ENCODE results near the gene FAM53A.
A peak's percentile ranks its signal among the peaks of the same experiment; 100 is the strongest.

The FAM53A gene

GRCh38 chr4:1630266-1630665, 53.8 kb downstream of the FAM53A start:
- intact Hi-C loops (cut with DNase I), result no loop called here
- DNase-seq, result no peak

- DNase-seq, result no peak
- intact Hi-C loops (cut with DNase I), result loop anchor here (5.0 kb wide), 1 partner anchor 272 kb away; no protein-coding TSS in a partner anchor
These were observed 54.4 kb downstream of the FAM53A start for GRCh38 chr4:1629699-1630083.

- DNase-seq, result peak; percentile 23 to 89 (median 72)
- intact Hi-C loops (cut with DNase I), result loop anchor here (5.0 kb wide), 1 partner anchor 272 kb away; no protein-coding TSS in a partner anchor
These were observed 55.0 kb downstream of the FAM53A start for GRCh38 chr4:1628892-1629698.

- intact Hi-C loops (cut with DNase I), result loop anchor here (5.0 kb wide), 1 partner anchor 270 kb away; no protein-coding TSS in a partner anchor
- DNase-seq, result no peak
These were observed 56.4 kb downstream of the FAM53A start for GRCh38 chr4:1627417-1628313.

DNA sequence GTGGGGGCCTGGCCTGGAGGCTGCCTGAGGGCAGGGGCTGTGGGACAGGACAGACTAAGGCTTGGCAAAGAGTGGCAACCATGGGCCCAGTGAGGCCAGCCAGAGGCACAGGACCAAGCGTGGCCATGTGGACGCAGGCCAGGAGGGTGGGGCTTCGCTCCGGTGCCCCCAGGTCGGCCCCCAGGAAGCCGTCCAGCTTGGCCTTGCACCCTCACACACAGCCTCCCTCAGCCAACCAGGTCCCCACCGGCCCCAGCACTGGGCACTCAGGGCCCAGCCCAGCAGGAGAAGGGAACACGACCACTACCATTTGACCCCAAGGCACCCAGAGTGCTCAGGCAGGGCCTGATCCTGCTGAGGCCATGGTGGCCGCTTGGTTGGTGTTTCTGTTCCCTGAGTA, 57.2 kb downstream of the FAM53A start:
- intact Hi-C loops (cut with DNase I), result loop anchor here (5.0 kb wide), 1 partner anchor 270 kb away; no protein-coding TSS in a partner anchor
- DNase-seq, result no peak

- DNase-seq, result peak in 25 of 42 donors; percentile 9 to 64 (median 42)
- intact Hi-C loops (cut with DNase I), result loop anchor here (5.0 kb wide), 1 partner anchor 269 kb away; no protein-coding TSS in a partner anchor
These were observed 58.0 kb downstream of the FAM53A start for GRCh38 chr4:1626151-1626550.

GRCh38 chr4:1625600-1626138, 58.4 kb downstream of the FAM53A start:
- peak in 7 of 42 donors; percentile 15 to 41 (median 27) for DNase-seq
- intact Hi-C loops (cut with DNase I), result loop anchor here (5.0 kb wide), 1 partner anchor 268 kb away; no protein-coding TSS in a partner anchor

- intact Hi-C loops (cut with DNase I), result no loop called here
- DNase-seq, result no peak
These were observed 59.6 kb downstream of the FAM53A start for GRCh38 chr4:1624519-1624910.

GRCh38 chr4:1623821-1624518, 60.1 kb downstream of the FAM53A start:
- intact Hi-C loops (cut with DNase I), result no loop called here
- DNase-seq, result no peak

DNA sequence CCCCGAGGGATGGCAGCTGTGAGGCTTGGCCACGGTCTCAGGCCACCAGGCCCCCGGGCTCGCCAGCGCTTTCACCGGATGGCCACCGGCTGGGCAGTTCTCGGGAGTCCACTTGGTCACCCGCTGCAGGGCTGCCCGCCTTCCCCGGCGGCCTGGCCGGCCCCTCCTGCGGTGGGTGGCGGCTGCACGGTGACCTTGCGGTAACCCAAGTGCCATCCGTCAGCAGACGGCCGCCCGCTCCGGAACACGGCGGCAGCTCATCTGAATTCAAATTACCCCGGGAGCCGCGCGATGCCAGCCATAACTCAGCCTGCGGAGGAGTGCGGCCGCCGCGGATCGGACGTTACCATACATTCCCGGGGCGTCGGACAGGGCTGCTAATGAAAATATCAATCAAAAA, 60.7 kb downstream of the FAM53A start:
- intact Hi-C loops (cut with DNase I), result no loop called here
- DNase-seq, result no peak

DNA sequence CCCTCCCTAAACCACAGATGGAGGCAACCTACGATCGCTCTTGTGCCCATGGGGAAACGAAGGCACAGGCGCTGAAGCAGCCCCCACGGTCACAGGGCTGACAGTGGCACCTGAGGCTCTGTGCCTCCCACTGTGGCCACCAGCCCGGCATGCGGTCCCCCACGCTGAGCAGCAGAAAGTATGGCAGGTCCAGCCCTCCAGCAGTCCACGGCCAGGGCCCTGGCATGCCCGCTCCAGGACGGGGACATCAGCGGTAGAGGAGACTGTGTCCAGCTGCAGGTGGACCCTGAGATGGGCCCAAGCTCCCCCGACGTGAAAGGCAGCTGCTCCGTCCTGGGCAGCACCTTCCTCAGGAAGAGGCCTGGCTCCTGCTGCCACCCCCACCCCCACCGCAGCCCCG, 61.2 kb downstream of the FAM53A start:
- intact Hi-C loops (cut with DNase I), result no loop called here
- no peak for DNase-seq

DNA sequence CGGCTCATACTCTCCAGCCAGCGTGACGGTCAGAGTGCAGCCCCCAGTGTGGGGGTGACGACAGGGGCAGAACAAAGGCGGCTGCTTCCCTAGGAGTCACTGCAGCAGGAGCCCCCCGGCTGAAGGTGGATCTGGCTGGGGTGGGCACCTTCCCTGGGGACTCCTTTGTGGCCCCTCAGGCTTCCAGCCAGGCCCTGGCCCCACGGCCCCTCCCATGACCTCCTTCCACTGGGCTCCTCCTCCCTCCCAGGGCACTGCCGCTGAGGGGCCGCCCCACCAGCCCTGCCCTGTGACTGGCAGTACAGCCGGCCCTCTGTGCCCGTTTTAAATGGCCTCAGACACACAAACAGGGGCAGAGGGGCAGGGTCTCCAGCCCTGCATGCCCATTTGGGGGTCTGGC, 61.9 kb downstream of the FAM53A start:
- intact Hi-C loops (cut with DNase I), result no loop called here
- no peak for DNase-seq

GRCh38 chr4:1621526-1621925, 62.6 kb downstream of the FAM53A start:
- DNase-seq, result no peak
- intact Hi-C loops (cut with DNase I), result no loop called here

DNA sequence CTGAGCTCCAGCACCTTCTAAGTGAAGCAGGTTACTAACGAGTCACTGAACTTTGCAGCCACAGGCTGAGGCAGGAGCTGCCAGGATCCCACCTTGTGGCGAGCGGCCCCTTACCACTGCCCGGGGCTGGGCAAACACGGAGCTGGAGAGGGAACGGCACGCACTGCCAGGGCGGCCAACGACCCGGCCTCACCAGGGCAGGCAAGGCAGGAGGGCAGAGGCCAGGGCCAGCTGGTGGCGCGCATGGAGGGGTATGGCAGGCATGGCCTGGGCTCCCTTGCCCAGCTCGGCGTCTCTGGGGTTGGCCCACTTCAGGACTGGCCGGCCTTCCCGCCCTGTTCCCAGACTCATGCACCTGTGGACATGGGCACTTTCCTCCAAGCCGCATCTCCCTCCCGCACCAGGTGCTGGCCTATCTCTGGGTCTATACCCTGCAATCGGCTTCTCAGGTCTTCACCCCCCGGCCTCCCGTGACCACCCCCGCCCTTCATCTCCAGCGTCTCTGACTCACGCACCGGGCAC, 64.9 kb downstream of the FAM53A start:
- intact Hi-C loops (cut with DNase I), result no loop called here
- DNase-seq, result no peak

DNA sequence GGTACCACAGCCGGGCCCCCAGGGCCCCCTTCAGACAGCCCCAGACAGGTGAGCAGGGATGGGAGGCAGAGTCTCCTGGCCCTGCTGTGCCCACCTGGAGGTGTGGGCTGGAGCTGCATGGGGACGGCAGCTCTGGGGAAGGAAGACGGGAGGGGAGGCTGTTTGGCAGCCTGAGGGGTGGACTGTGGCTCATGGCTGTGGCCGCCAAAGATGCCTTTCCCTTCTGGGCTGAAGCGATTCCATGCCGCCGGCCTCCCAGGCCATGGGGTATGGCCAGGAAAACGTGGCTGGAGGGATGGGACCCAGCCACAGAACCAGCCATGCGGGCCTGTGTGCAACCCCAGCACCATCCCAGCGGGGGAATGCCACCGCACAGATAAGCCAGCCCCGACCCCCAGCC, 65.7 kb downstream of the FAM53A start:
- DNase-seq, result no peak
- intact Hi-C loops (cut with DNase I), result no loop called here

DNA sequence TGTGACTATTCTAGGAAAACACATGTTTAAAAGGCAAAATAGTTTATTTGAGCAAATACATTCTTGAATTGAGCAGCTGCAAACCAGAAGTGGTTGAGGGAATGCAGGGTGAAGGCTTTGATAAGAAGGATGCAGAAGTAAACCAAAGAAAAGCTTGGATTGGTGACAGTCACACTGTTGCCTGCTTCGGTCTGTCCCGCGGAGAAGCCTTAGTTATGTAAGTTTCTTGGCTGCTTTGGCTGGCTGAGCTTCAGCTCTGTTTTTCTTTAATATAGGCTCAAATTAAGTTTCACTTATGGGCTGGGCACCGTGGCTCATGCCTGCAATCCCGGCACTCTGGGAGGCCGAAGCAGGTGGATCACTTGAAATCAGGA, 67.6 kb downstream of the FAM53A start:
- intact Hi-C loops (cut with DNase I), result no loop called here
- DNase-seq, result no peak

DNA sequence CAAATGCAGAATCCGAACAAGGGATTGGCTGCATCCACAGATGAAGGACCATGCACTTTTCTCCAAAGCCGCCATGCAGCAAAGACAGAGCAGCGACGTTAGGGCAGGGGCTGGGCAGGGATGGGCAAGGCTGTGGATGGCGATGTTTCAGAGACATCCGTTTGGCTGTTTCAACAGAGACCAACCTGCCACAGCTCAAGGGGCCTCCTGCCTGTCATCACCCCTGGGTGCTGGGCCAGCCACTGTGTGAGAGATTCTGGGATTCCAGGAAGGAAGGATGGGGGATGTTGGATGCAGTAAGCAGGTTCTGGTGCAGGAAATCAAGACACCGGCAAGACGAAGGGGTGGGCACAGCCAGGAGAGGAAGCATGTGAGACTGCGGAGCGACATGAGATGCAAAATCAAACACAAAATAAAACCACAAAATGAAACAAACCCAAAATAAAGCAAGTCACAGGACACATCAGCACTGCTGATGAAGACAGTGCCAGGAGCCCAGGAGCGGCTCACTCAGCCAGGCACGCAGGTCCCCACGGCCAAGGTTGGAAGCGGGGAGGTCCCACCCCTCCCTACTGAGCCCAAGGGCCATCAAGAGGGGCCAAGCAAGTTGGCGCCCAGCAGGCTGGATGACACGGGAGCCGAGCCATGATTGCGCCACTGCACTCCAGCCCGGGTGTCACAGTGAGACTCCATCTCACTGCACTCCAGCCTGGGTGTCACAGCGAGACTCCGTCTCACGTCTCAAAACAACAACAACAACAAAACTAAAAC, 68.1 kb downstream of the FAM53A start:
- intact Hi-C loops (cut with DNase I), result no loop called here
- DNase-seq, result no peak

All from head of caudate nucleus (tissue), 42 donors.